Stimulated activated naive CD4-positive, alpha-beta T cell (primary cell): ENCODE results near the gene PRKD3.
"Not testable (repeated sequence)": the region's sequence is repeated elsewhere in the genome, so short reads cannot be mapped to it uniquely, and the experiment has no call there.

ENCODE experiments used
- DNase-seq, 6 experiments: peaks; one replicate each; lab custom pipeline; 2025; lab: John Stamatoyannopoulos, UW

Gene PRKD3

GRCh38 chr2:37316181-37316580 lies 8.5 kb downstream of the PRKD3 start:
- DNase-seq = no peak

- no peak for DNase-seq
Measured at GRCh38 chr2:37315364-37315763, 9.3 kb downstream of the PRKD3 start.

DNA sequence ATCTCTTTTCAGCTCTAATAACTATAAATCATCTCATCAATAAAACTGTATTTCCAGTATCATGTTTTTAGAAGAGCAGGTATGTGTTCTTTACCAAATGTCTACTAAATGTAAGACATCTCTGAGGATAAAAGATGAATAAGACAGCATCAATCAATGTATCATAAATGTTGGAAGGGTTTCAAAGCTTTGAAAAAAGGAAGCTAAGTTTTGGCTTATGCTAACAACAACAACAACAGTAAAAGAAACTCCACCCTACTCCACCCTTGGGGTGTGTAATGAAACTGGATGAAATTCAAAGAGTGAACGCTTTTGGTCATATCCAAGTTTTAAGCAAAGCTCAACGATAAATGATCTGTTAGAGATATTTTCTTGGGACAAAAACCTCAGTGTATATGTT lies 17.1 kb downstream of the PRKD3 start:
- DNase-seq = no peak

GRCh38 chr2:37306024-37306423 lies 18.6 kb downstream of the PRKD3 start:
- DNase-seq = no peak

DNA sequence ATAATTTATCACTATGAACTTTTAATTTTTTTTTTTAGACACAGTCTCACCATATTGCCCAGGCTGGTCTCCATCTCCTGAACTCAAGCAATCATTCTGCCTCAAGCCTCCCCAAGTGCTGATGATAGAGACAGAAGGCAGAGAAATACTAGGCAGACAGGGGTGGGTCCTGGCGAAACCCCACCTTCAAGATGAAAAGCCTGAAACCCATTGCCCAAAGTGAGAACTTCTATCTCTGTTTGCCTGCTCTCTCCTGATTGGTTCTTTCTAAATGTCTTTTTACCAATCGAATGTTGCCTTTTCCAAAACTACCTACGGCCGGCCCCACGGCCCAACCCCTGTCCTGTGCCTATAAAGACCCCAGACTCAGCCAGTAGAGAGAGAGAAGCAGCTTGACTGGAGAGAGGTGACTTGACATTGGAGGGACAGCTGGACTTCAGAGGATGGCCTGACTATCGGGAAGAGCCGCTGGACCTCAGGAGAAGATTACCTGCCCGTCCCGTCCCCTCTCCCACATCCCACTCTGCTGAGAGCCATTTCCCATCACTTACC lies 21.9 kb downstream of the PRKD3 start:
- DNase-seq = no peak

DNA sequence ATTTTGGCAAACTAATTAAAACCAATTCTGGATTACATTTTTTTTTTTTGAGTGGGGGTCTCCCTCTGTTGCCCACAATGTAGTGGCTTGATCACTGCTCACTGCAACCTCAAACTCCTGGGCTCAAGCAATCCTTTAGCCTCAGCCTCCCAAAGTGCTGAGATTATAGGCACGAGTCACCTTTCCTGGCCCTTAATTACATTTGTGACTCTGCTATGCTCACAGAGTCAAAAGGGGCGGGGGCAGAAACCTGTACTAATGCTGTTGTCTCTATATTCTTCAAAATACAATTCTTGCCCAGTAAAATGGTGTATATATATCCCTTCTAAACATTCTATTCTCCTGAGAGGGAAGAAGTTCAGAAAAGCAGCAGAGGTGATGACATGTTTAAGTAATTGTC lies 23.2 kb downstream of the PRKD3 start:
- no peak for DNase-seq

GRCh38 chr2:37300578-37300977 lies 24.1 kb downstream of the PRKD3 start:
- no peak for DNase-seq

GRCh38 chr2:37300146-37300545 lies 24.5 kb downstream of the PRKD3 start:
- no peak for DNase-seq

DNA sequence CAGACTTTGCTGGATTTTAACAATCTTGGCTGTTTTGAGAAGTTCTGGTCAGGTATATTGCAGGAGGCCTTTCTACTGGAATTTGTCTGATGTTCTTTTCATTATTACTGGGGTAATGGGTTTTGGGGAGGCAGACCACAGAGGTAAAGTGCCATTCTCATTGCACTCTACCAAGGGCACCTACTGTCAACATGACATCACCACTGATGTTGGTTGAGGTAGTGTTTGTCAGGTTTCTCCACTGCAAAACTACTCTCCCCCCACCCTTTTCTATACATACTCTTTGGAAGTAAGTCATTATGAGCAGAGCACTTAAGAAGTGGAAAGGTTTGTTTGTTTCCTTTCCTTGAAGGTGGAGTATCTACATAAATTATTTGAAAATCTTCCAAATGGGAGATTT lies 27.0 kb downstream of the PRKD3 start:
- no peak for DNase-seq

GRCh38 chr2:37295469-37296073 lies 29.1 kb downstream of the PRKD3 start:
- DNase-seq = no peak

DNA sequence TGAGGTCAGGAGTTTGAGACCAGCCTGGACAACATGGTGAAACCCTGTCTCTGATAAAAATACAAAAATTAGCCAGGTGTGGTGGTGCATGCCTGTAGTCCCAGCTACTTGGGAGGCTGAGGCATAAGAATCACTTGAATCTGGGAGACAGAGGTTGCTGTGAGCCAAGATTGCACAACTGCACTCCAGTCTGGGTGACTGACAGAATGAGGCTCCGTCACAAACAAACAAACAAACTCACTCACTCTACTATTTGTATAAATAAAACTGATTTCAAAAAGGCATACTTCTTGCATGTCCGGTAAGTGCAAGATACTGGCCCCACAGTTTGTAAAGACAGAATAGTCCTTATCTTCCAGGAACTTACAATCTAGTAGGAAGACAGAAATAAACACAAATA lies 29.8 kb downstream of the PRKD3 start:
- not testable (repeated sequence) for DNase-seq

DNA sequence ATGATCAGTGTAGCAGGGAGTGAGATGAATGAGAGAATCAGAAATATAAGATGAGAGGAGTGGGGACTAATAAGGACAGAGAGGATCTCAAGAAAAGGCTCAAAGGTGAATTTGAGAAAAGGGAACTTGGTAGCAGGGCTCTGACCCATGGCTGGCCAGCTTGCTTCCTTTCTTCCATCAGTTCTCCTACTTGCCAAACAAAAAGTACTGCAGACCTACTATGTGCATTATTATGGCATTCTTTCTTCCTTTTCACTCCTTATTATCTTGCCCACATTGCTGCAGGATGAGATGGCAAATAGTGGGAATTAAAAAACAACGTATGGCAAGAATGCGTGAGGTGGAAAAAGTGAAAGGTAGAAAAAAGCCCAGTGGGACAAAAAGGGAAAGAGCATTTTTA lies 33.0 kb downstream of the PRKD3 start:
- no peak for DNase-seq

DNA sequence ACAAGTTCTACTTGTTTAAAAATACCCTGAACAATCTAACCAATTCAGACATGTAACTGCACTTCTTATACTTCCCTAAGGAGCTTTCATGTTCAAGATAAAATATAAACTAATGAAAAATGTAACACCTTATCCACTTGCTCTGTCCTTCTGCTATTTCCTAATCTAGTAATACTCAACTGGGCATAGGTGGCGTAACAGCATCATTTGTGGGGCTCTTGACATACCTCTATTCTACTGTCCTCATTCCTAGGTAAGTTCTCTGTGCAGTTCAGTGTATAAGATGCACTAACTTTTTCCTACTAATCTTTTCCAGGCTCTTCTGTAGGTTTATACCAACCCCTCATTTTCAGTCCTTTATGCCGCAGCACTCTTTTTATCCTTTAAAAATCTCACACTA lies 36.7 kb downstream of the PRKD3 start:
- DNase-seq = peak in 1 of 6 experiments; percentile 10

DNA sequence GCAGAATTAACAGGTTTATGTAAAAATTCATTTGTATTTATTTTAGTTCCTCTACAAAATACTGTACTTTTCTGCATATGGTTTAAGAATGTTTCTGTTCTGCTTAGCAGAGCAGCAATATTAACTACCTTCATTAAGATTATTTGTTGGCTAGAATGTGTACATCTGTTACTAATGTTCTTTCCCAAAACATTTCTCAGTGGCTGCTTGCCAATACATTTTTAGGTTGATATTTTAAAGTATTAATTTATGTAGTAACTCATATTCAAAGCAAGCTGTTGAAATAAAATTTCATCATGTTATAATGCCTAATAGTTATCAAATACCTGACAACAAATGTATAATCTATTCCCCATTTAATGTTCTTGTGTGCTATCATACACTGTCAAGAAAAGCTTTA lies 40.3 kb downstream of the PRKD3 start:
- DNase-seq = no peak

- no peak for DNase-seq
Measured at GRCh38 chr2:37283207-37283606, 41.4 kb downstream of the PRKD3 start.

- no peak for DNase-seq
Measured at GRCh38 chr2:37282746-37283145, 41.9 kb downstream of the PRKD3 start.

DNA sequence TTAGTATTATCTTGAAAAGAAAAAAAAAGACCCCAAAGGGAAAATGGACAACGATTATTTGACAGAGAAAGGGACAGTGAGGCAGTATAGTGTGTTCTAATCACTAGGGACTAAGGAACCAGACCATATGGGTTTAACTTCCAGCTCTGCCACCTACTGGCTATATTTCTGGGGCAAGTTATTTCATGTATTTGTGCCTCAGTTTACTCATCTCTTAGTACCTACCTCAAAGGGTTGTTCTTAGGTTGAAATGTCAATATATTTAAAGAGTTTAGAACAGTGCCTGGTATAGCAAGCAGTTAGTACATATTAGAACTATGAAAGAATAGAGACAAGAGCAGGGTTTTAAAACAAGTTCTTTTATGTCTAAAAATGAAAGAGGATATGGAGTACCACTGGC lies 42.7 kb downstream of the PRKD3 start:
- no peak for DNase-seq

- no peak for DNase-seq
Measured at GRCh38 chr2:37276291-37276690, 48.3 kb downstream of the PRKD3 start.
